ENCODE measurements around the gene FAM228B. TPM values are rescaled to one million over a fixed set of nuclear protein-coding genes. Genes with fewer than 3 reads are reported as not detected.
"Not testable (repeated sequence)": the region's sequence is repeated elsewhere in the genome, so short reads cannot be mapped to it uniquely, and the experiment has no call there.

Gene FAM228B
- total RNA-seq, 1 experiment from 2014 or later, result 10.6 TPM

- intact Hi-C loops (cut with micrococcal nuclease), result no loop called here
- ChIA-PET POLR2A (interaction anchor here (1.2 kb wide), 1 partner anchor 9 kb away, joined by 4 read pairs; no protein-coding TSS in a partner anchor), CTCF (interaction anchor here (0.6 kb wide), 1 partner anchor 20 kb away, joined by 3 read pairs; no protein-coding TSS in a partner anchor)
- no peak for TF ChIP-seq CTCF (IDR thresholded peaks at IDR 0.05; ENCODE audit: unreplicated experiment)
- no peak for DNase-seq (ENCODE audit: unreplicated experiment)
- no peaks in the 10 kb centered on the region for H3K36me3 Mint-ChIP-seq (ENCODE audit: insufficient read depth, unreplicated experiment)
- no peak overlapping the region for H3K4me3 Mint-ChIP-seq (ENCODE audit: unreplicated experiment)
- no peaks in the 10 kb centered on the region for H3K27me3 Mint-ChIP-seq (ENCODE audit: insufficient read depth, unreplicated experiment)
- peaks cover 6% of the 10 kb centered on the region for H3K4me1 Mint-ChIP-seq (ENCODE audit: insufficient read depth, unreplicated experiment)
- peaks cover 9% of the 10 kb centered on the region for H3K9me3 Mint-ChIP-seq (ENCODE audit: unreplicated experiment)
- no peak overlapping the region for H3K27ac Mint-ChIP-seq (ENCODE audit: low read depth, unreplicated experiment)
- no TSS peak for BruUV-seq (replicated peaks)
Observed at GRCh38 chr2:24191156-24191555, 67.9 kb downstream of the FAM228B start.

GRCh38 chr2:24191848-24192247 is 68.6 kb downstream of the FAM228B start:
- TF ChIP-seq CTCF (IDR thresholded peaks at IDR 0.05; ENCODE audit: unreplicated experiment), result no peak
- CTCF ChIA-PET, result no interaction called here
- POLR2A ChIA-PET, result interaction anchor here (1.2 kb wide), 1 partner anchor 8 kb away, joined by 4 read pairs; no protein-coding TSS in a partner anchor
- DNase-seq (ENCODE audit: unreplicated experiment), result no peak
- intact Hi-C loops (cut with micrococcal nuclease), result no loop called here
- BruUV-seq (replicated peaks), result no TSS peak
- Mint-ChIP-seq H3K27me3 (ENCODE audit: insufficient read depth, unreplicated experiment) (no peaks in the 10 kb centered on the region), H3K4me1 (ENCODE audit: insufficient read depth, unreplicated experiment) (peaks cover 4% of the 10 kb centered on the region), H3K27ac (ENCODE audit: low read depth, unreplicated experiment) (no peak overlapping the region), H3K9me3 (ENCODE audit: unreplicated experiment) (peaks cover 9% of the 10 kb centered on the region), H3K4me3 (ENCODE audit: unreplicated experiment) (no peak overlapping the region), H3K36me3 (ENCODE audit: insufficient read depth, unreplicated experiment) (no peaks in the 10 kb centered on the region)

GRCh38 chr2:24197213-24197612 is 73.9 kb downstream of the FAM228B start:
- DNase-seq (ENCODE audit: unreplicated experiment); H3K36me3 Mint-ChIP-seq (ENCODE audit: insufficient read depth, unreplicated experiment); intact Hi-C loops (cut with micrococcal nuclease); CTCF ChIA-PET; H3K4me1 Mint-ChIP-seq (ENCODE audit: insufficient read depth, unreplicated experiment); POLR2A ChIA-PET; H3K27me3 Mint-ChIP-seq (ENCODE audit: insufficient read depth, unreplicated experiment); H3K9me3 Mint-ChIP-seq (ENCODE audit: unreplicated experiment); BruUV-seq (replicated peaks); H3K4me3 Mint-ChIP-seq (ENCODE audit: unreplicated experiment); H3K27ac Mint-ChIP-seq (ENCODE audit: low read depth, unreplicated experiment): not testable (repeated sequence)

GRCh38 chr2:24199968-24200590 is 76.8 kb downstream of the FAM228B start:
- Mint-ChIP-seq H3K36me3 (ENCODE audit: insufficient read depth, unreplicated experiment) (peaks cover 11% of the 10 kb centered on the region), H3K4me3 (ENCODE audit: unreplicated experiment) (no peak overlapping the region), H3K9me3 (ENCODE audit: unreplicated experiment) (no peaks in the 10 kb centered on the region), H3K4me1 (ENCODE audit: insufficient read depth, unreplicated experiment) (no peaks in the 10 kb centered on the region), H3K27me3 (ENCODE audit: insufficient read depth, unreplicated experiment) (no peaks in the 10 kb centered on the region), H3K27ac (ENCODE audit: low read depth, unreplicated experiment) (no peak overlapping the region)
- intact Hi-C loops (cut with micrococcal nuclease), result no loop called here
- ChIA-PET POLR2A (interaction anchor here (1.1 kb wide), 1 partner anchor 9 kb away, joined by 4 read pairs; no protein-coding TSS in a partner anchor), CTCF (interaction anchor here (1.2 kb wide), 1 partner anchor 29 kb away, joined by 4 read pairs; no protein-coding TSS in a partner anchor)
- BruUV-seq (replicated peaks), result no TSS peak
- DNase-seq (ENCODE audit: unreplicated experiment), result no peak
- TF ChIP-seq CTCF (IDR thresholded peaks at IDR 0.05; ENCODE audit: unreplicated experiment), result no peak

Measured in MCF 10A (cell line).